DMS114 treated with DMSO at 0.1 percent for 48 hours (cell line): Measurements from ENCODE around the gene RNF181.
"Not testable (repeated sequence)": the region's sequence is repeated elsewhere in the genome, so short reads cannot be mapped to it uniquely, and the experiment has no call there.

ENCODE experiments used
- DNase-seq: peaks from one replicate; lab custom pipeline; 2025; ENCODE audit not compliant: unreplicated experiment; lab: John Stamatoyannopoulos, UW

RNF181 gene

GRCh38 chr2:85611705-85612587, 16.4 kb downstream of the RNF181 start, which contains the start of gene C2orf68:
Gene C2orf68 (minus strand): TSS chr2:85612066. CDS start chr2:85611984, 82 bp downstream.
- peak; percentile 89 for DNase-seq

- DNase-seq, result no peak
Measured at GRCh38 chr2:85613717-85614515, 18.4 kb downstream of the RNF181 start.

GRCh38 chr2:85614757-85615156, 19.2 kb downstream of the RNF181 start:
- not testable (repeated sequence) for DNase-seq

GRCh38 chr2:85615413-85615728, 19.8 kb downstream of the RNF181 start:
- no peak for DNase-seq

- DNase-seq, result not testable (repeated sequence)
Measured at GRCh38 chr2:85617723-85618122, 22.2 kb downstream of the RNF181 start.

GRCh38 chr2:85619617-85620016, 24.1 kb downstream of the RNF181 start:
- DNase-seq, result no peak

- DNase-seq, result no peak
Measured at GRCh38 chr2:85621338-85621737, 25.8 kb downstream of the RNF181 start.

GRCh38 chr2:85623991-85624390, 28.4 kb downstream of the RNF181 start:
- DNase-seq, result no peak

- no peak for DNase-seq
Measured at GRCh38 chr2:85628658-85629057, 33.1 kb downstream of the RNF181 start.

- no peak for DNase-seq
Measured at GRCh38 chr2:85631316-85631715, 35.8 kb downstream of the RNF181 start.

- DNase-seq, result no peak
Measured at GRCh38 chr2:85635011-85635410, 39.5 kb downstream of the RNF181 start.

GRCh38 chr2:85635636-85636035, 40.1 kb downstream of the RNF181 start:
- DNase-seq, result no peak

GRCh38 chr2:85642725-85643124, 47.2 kb downstream of the RNF181 start:
- DNase-seq, result no peak

- no peak for DNase-seq
Measured at GRCh38 chr2:85644909-85645308, 49.4 kb downstream of the RNF181 start.

- no peak for DNase-seq
Measured at GRCh38 chr2:85646166-85646565, 50.6 kb downstream of the RNF181 start.
